SU-DHL-6 (cell line): ENCODE results near the gene C11orf54.

ENCODE experiments used
- H2AFZ ChIP-seq: fragments of 200-600 bp; sonication (generic); 2 replicates; pipeline ENCODE4 v1.6.1; 2014; ENCODE audit warnings: low read depth, mild to moderate bottlenecking, moderate library complexity, mixed read lengths, antibody characterized with exemption, low read length; ENCODE audit not compliant: severe bottlenecking
- H3F3A ChIP-seq: fragments of 200-600 bp; shearing (Covaris generic); 2 replicates; pipeline ENCODE4 v1.6.0; 2016; ENCODE audit warnings: antibody characterized with exemption, mild to moderate bottlenecking; ENCODE audit not compliant: insufficient read depth
- H3K27ac ChIP-seq: fragments of 200-600 bp; sonication (generic); 2 replicates; pipeline ENCODE4 v1.5.1; 2016; ENCODE audit warnings: low read depth, mild to moderate bottlenecking, low read length, moderate library complexity, mixed read lengths
- H3K27me3 ChIP-seq: fragments of 200-600 bp; sonication (generic), shearing (Covaris generic); 2 replicates; pipeline ENCODE4 v1.6.0; 2014; ENCODE audit warnings: mild to moderate bottlenecking, low read length
- H3K36me3 ChIP-seq: fragments of 200-600 bp; sonication (generic); 2 replicates; pipeline ENCODE4 v1.6.1; 2014; ENCODE audit warnings: mild to moderate bottlenecking, low read length, mixed read lengths
- H3K4me2 ChIP-seq: fragments of 300-600, 200-600 bp; shearing (Covaris generic), sonication (generic); 2 replicates; pipeline ENCODE4 v1.6.0; 2014; ENCODE audit warnings: low read length, low read depth, mild to moderate bottlenecking; ENCODE audit not compliant: poor library complexity, severe bottlenecking
- H3K4me3 ChIP-seq: fragments of 200-600 bp; sonication (generic); 2 replicates; pipeline ENCODE4 v1.5.1; 2014; ENCODE audit warnings: antibody characterized with exemption, low read length, mild to moderate bottlenecking, mixed read lengths; ENCODE audit not compliant: insufficient read depth, poor library complexity, severe bottlenecking
- H3K79me2 ChIP-seq: fragments of 200-600 bp; sonication (generic); 2 replicates; pipeline ENCODE4 v1.6.1; 2014; ENCODE audit warnings: mild to moderate bottlenecking, low read length, moderate library complexity; ENCODE audit not compliant: insufficient read depth
- H3K9ac ChIP-seq: fragments of 200-600 bp; sonication (generic); 2 replicates; pipeline ENCODE4 v1.7.0; 2014; ENCODE audit warnings: mild to moderate bottlenecking, low read length
- H3K9me2 ChIP-seq: fragments of 200-600 bp; sonication (generic); replicated peaks from 2 replicates; pipeline ENCODE4 v1.6.1; 2014; ENCODE audit warnings: low read length; ENCODE audit not compliant: insufficient read depth
- H3K9me3 ChIP-seq: fragments of 200-600 bp; sonication (generic); 2 replicates; pipeline ENCODE4 v1.6.1; 2014; ENCODE audit warnings: low read length, mixed read lengths; ENCODE audit not compliant: insufficient read depth
- H4K20me1 ChIP-seq: fragments of 200-600 bp; sonication (generic); 2 replicates; pipeline ENCODE4 v1.6.1; 2014; ENCODE audit warnings: low read depth, mild to moderate bottlenecking, antibody characterized with exemption, low read length, moderate library complexity, mixed read lengths
- EZH2phosphoT487 ChIP-seq: fragments of 200-600 bp; sonication (generic), shearing (Covaris generic); conservative IDR thresholded peaks from 2 replicates; pipeline ENCODE4 v1.6.1; 2018; ENCODE audit warnings: mild to moderate bottlenecking, antibody characterized with exemption, low read length, moderate library complexity, mixed read lengths
- TF ChIP-seq, protein P1 (sequence below): fragments of 200-600 bp; sonication (generic); IDR thresholded peaks from one replicate; pipeline ENCODE4 v1.5.1; 2017; ENCODE audit warnings: antibody characterized with exemption, mild to moderate bottlenecking, low read length, moderate library complexity; ENCODE audit not compliant: insufficient read depth, poor library complexity, severe bottlenecking

Gene C11orf54

DNA sequence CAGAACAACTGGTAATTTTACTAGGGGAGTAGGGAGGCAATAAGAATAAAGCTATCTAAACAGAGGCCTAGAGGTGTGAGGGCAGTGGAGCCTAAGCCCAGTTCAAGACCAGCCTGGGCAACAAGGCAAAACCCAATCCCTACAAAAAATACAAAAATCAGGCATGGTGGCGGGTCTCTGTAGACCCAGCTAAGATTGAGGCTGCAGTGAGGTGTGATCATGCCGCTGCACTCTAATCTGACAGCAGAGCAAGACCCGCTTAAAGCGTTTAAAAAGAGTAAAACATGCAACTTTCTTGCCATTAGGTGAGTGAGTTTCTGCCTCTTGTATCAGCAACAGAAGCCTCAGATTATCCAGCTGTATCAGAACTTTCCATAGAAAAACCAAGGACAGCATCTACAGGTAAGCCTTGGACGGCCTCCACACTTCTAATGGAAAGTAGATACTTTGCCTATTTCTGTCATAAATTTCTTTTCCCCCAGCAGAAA, 12.3 kb upstream of the C11orf54 start:
- no peak overlapping the region for H2AFZ ChIP-seq
- no peak for TF ChIP-seq EZH2phosphoT487
- TF ChIP-seq, protein P1, sequence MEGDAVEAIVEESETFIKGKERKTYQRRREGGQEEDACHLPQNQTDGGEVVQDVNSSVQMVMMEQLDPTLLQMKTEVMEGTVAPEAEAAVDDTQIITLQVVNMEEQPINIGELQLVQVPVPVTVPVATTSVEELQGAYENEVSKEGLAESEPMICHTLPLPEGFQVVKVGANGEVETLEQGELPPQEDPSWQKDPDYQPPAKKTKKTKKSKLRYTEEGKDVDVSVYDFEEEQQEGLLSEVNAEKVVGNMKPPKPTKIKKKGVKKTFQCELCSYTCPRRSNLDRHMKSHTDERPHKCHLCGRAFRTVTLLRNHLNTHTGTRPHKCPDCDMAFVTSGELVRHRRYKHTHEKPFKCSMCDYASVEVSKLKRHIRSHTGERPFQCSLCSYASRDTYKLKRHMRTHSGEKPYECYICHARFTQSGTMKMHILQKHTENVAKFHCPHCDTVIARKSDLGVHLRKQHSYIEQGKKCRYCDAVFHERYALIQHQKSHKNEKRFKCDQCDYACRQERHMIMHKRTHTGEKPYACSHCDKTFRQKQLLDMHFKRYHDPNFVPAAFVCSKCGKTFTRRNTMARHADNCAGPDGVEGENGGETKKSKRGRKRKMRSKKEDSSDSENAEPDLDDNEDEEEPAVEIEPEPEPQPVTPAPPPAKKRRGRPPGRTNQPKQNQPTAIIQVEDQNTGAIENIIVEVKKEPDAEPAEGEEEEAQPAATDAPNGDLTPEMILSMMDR, result no peak
- no peak overlapping the region for H3K27ac ChIP-seq
- no peak overlapping the region for H3K9ac ChIP-seq
- H3K9me2 ChIP-seq, result no peaks in the 10 kb centered on the region
- peaks cover 89% of the 10 kb centered on the region for H3F3A ChIP-seq
- no peaks in the 10 kb centered on the region for H3K9me3 ChIP-seq
- H3K27me3 ChIP-seq, result no peaks in the 10 kb centered on the region
- H3K79me2 ChIP-seq, result no peaks in the 10 kb centered on the region
- H3K4me3 ChIP-seq, result no peak overlapping the region
- no peak overlapping the region for H3K4me2 ChIP-seq
- peaks cover 63% of the 10 kb centered on the region for H3K36me3 ChIP-seq
- H4K20me1 ChIP-seq, result peaks cover 42% of the 10 kb centered on the region

DNA sequence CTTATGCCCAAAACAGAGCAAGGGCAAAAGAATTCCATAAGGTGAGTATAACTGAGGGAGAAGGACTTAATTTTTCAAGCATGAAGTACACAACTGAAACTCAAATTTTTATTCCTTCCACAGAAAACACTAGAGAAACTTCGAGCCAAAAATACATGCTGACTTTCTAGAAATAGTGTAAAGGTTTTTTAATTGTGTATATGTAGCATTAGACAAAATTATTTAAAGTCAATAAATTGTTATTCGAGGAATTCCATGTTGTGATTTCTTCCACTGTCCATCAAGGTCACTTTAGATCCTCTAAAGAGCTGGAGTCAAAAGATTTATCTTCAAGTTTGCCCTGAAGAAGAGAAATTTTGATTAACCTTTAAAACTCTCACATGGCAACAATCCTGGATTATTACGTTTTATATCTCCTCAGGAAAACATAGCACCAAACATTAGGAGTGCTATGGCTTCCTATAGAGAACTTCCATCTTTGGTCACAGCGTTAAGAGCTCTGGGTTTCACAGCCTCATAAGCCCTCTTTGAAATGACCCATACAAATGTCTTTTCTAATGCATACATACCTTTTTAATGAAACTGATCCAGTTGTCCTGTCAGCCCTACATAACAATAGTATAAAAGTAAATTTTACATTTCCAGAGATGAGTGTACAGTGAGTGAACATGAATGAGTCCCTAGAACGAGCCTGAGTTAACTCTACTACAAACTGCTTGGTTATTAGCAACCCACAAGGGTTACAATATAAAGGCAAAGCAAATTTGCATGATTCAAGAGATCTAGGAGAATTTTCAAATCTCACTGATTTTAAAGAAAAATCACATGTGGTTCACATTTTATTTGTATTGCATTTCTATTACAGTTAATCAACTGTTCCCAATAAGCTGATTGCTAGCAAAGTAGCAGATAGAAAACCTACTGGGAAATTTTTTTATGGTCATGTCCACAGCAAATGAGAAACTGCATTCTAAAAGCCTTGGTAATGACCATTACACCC, 11.1 kb upstream of the C11orf54 start:
- Histone ChIP-seq H3K27me3 (no peaks in the 10 kb centered on the region), H3K9me2 (no peaks in the 10 kb centered on the region), H3K27ac (no peak overlapping the region), H3K9ac (no peak overlapping the region), H3K79me2 (peaks cover 4% of the 10 kb centered on the region; the same call in 1 of the 2 replicates), H3K9me3 (no peaks in the 10 kb centered on the region), H3K4me2 (no peak overlapping the region), H3K4me3 (no peak overlapping the region), H4K20me1 (peaks cover 53% of the 10 kb centered on the region), H3F3A (peaks cover 98% of the 10 kb centered on the region), H2AFZ (no peak overlapping the region), H3K36me3 (peaks cover 71% of the 10 kb centered on the region)
- no peak for TF ChIP-seq EZH2phosphoT487
- TF ChIP-seq, protein P1, result no peak

GRCh38 chr11:93732237-93732892, 9.1 kb upstream of the C11orf54 start:
- Histone ChIP-seq H3K27me3 (no peaks in the 10 kb centered on the region), H3K27ac (no peak overlapping the region), H3K9me2 (no peaks in the 10 kb centered on the region), H3K36me3 (peaks cover 86% of the 10 kb centered on the region), H2AFZ (no peak overlapping the region), H3K9me3 (no peaks in the 10 kb centered on the region), H3K4me2 (no peak overlapping the region), H3K79me2 (peaks cover 23% of the 10 kb centered on the region), H3F3A (peaks cover 100% of the 10 kb centered on the region), H4K20me1 (peaks cover 73% of the 10 kb centered on the region), H3K9ac (no peak overlapping the region), H3K4me3 (no peak overlapping the region)
- TF ChIP-seq EZH2phosphoT487, result no peak
- TF ChIP-seq, protein P1, result no peak
